B cell (primary cell): ENCODE data around the gene RPUSD3. TPM values are rescaled to one million over a fixed set of nuclear protein-coding genes. Genes with fewer than 3 reads are reported as not detected.
A peak's percentile ranks its signal among the peaks of the same experiment; 100 is the strongest.

Experiments
- ATAC-seq: fragments of 200-7000 bp; cut with Tn5 transposase; one replicate; pipeline ENCODE4 v1.10.0; 2021; ENCODE audit warnings: low read depth, mild to moderate bottlenecking, moderate number of reproducible peaks, moderate library complexity
- CTCF ChIA-PET: fragments of 350-600 bp; sonication (Branson Sonifier 250); formaldehyde crosslinking; loops from one replicate; lab custom pipeline; 2021; ENCODE audit warnings: antibody characterized with exemption, inconsistent platforms; lab: Charles Lee
- POLR2A ChIA-PET: fragments of 350-600 bp; sonication (Branson Sonifier 250); formaldehyde crosslinking; loops from one replicate; lab custom pipeline; 2021; ENCODE audit warnings: antibody characterized with exemption; lab: Charles Lee
- DNase-seq: peaks from one replicate; pipeline ENCODE4 v3.0.0; 2013
- H2AFZ ChIP-seq: 2 replicates; pipeline ENCODE4 v1.6.1; 2012; ENCODE audit warnings: mild to moderate bottlenecking, low read depth, low read length; ENCODE audit not compliant: insufficient read depth, poor library complexity, severe bottlenecking
- H3K27ac ChIP-seq, 2 donors: 1 replicate in 1 of 2; 2 replicates in 1 of 2; pipeline ENCODE4 v1.5.1; 2012 to 2013; ENCODE audit warnings: low read length in 2 of 2, mild to moderate bottlenecking in 2 of 2, moderate library complexity in 1 of 2
- H3K27me3 ChIP-seq, 4 experiments: fragments of 200-600 bp in 1 of 4; sonication (generic) in 1 of 4; replicated peaks in 1 of 4; 1 replicate in 2 of 4; 2 replicates in 2 of 4; pipeline versions ENCODE4 v1.6.1 to v1.7.0; 2013 to 2016; ENCODE audit warnings: low read length in 3 of 4, mild to moderate bottlenecking in 2 of 4, mixed read lengths in 1 of 4, moderate library complexity in 1 of 4; ENCODE audit not compliant: insufficient read depth in 4 of 4, control insufficient read depth in 3 of 4; ENCODE audit errors: control extremely low read depth in 1 of 4
- H3K36me3 ChIP-seq, 2 experiments: replicated peaks in 1 of 2; 1 replicate in 1 of 2; 2 replicates in 1 of 2; pipeline versions ENCODE4 v1.6.1 to v1.7.1; 2013; ENCODE audit warnings: low read length in 1 of 2; ENCODE audit not compliant: insufficient read depth in 2 of 2, control insufficient read depth in 1 of 2; ENCODE audit errors: control extremely low read depth in 1 of 2, extremely low read depth in 1 of 2
- H3K4me1 ChIP-seq, 2 donors: fragments of 200-600 bp in 1 of 2; sonication (generic) in 1 of 2; 1 replicate in 1 of 2; 2 replicates in 1 of 2; pipeline versions ENCODE4 v1.5.1 to v1.6.1; 2013 to 2017; ENCODE audit warnings: low read length in 2 of 2; ENCODE audit not compliant: control insufficient read depth in 2 of 2, insufficient read depth in 2 of 2
- H3K4me2 ChIP-seq: replicated peaks from 2 replicates; pipeline ENCODE3; 2012; ENCODE audit warnings: mild to moderate bottlenecking, low read depth, low read length; ENCODE audit not compliant: poor library complexity, severe bottlenecking
- H3K4me3 ChIP-seq, 5 experiments: fragments of 200-600 bp in 1 of 5; sonication (generic) in 1 of 5; 1 replicate in 3 of 5; 2 replicates in 2 of 5; pipeline versions ENCODE4 v1.5.1 to v1.7.0; 2011 to 2016; ENCODE audit warnings: low read length in 4 of 5, mild to moderate bottlenecking in 4 of 5, low read depth in 2 of 5, control low read depth in 1 of 5, moderate library complexity in 1 of 5; ENCODE audit not compliant: insufficient read depth in 1 of 5; ENCODE audit errors: control extremely low read depth in 1 of 5, extremely low read depth in 1 of 5
- H3K79me2 ChIP-seq: fragments of 200-600 bp; sonication (generic); one replicate; pipeline ENCODE4 v1.6.0; 2016; ENCODE audit warnings: low read length; ENCODE audit not compliant: control insufficient read depth, insufficient read depth
- H3K9ac ChIP-seq: fragments of 200-600 bp; sonication (generic); 2 replicates; pipeline ENCODE4 v1.6.1; 2017; ENCODE audit warnings: mild to moderate bottlenecking, low read length, moderate library complexity
- H3K9me3 ChIP-seq, 3 donors: one replicate each; pipeline versions ENCODE4 v1.6.1 to v1.7.1; 2013; ENCODE audit warnings: low read length in 2 of 3; ENCODE audit not compliant: control insufficient read depth in 2 of 3, insufficient read depth in 1 of 3; ENCODE audit errors: control extremely low read depth in 1 of 3
- H4K20me1 ChIP-seq: 2 replicates; pipeline ENCODE4 v1.6.0; 2012; ENCODE audit warnings: mild to moderate bottlenecking, low read length; ENCODE audit not compliant: insufficient read depth, control insufficient read depth, poor library complexity, severe bottlenecking
- H3K27ac Mint-ChIP-seq: one replicate; pipeline ENCODE4 v1.8.0; 2021; ENCODE audit warnings: mixed read lengths
- H3K27me3 Mint-ChIP-seq: one replicate; pipeline ENCODE4 v1.8.0; 2021; ENCODE audit warnings: mixed read lengths
- H3K4me1 Mint-ChIP-seq: one replicate; pipeline ENCODE4 v1.8.0; 2021; ENCODE audit warnings: mixed read lengths
- H3K4me3 Mint-ChIP-seq: one replicate; pipeline ENCODE4 v1.8.0; 2021; ENCODE audit warnings: mixed read lengths
- H3K9me3 Mint-ChIP-seq: one replicate; pipeline ENCODE4 v1.8.0; 2022; ENCODE audit warnings: mixed read lengths; ENCODE audit not compliant: insufficient read depth
- EZH2 ChIP-seq: IDR thresholded peaks from 2 replicates; pipeline ENCODE4 v1.6.1; 2012; ENCODE audit warnings: borderline replicate concordance, low read depth, mild to moderate bottlenecking, moderate library complexity, low read length; ENCODE audit not compliant: insufficient read depth, poor library complexity, severe bottlenecking
- WGBS: methylation state at CpG from one replicate; pipeline ENCODE4 v1.1.5; 2013; ENCODE audit warnings: missing lambda C conversion rate; ENCODE audit not compliant: insufficient coverage; 5-methylcytosine and 5-hydroxymethylcytosine counted together
- intact Hi-C: fragments of 100-400 bp; cut with micrococcal nuclease; formaldehyde crosslinking; loops from one replicate; pipeline ENCODE4 v1.10.0; 2022
- polyA plus RNA-seq: library from polyadenylated mRNA; depleted of rRNA; stranded (reverse); fragments of >200 nt; gene quantifications from 2 replicates; pipeline ENCODE4 v1.2.3, GENCODE V29; 2012
- total RNA-seq, 2 donors: library from RNA; stranded (reverse); fragments of 120-200 nt in 1 of 2; gene quantifications; 1 replicate in 1 of 2; 2 replicates in 1 of 2; pipeline versions ENCODE4 v1.2.3 to v1.2.4, GENCODE V29; 2013 to 2022
- TF ChIP-seq, protein P1 (sequence below): fragments of 200-600 bp; IDR thresholded peaks from one replicate; pipeline ENCODE4 v1.8.0; 2022; ENCODE audit warnings: antibody characterized with exemption, mild to moderate bottlenecking

The RPUSD3 gene
- total and polyA plus RNA-seq, 2 donors (not counting 1 experiment from before 2014, with no cell fraction given), result 57.0 to 60.7 TPM

- Histone ChIP-seq H3K36me3 (no peaks in the 10 kb centered on the region), H3K4me2 (peak overlapping the region; percentile 68), H3K9me3 (no peaks in the 10 kb centered on the region), H2AFZ (peak overlapping the region; percentile 65), H3K4me3 (peak overlapping the region in 2 of 5 experiments; percentile 17 to 36), H4K20me1 (no peaks in the 10 kb centered on the region), H3K27me3 (peaks cover 0 to 22% (median 6%) of the 10 kb centered on the region in 4 experiments), H3K4me1 (peaks cover 6 to 8% of the 10 kb centered on the region in 2 donors), H3K27ac (no peak overlapping the region), H3K9ac (peak overlapping the region; percentile 32), H3K79me2 (no peaks in the 10 kb centered on the region)
- H3K9me3 Mint-ChIP-seq, result no peaks in the 10 kb centered on the region
- TF ChIP-seq, protein P1, sequence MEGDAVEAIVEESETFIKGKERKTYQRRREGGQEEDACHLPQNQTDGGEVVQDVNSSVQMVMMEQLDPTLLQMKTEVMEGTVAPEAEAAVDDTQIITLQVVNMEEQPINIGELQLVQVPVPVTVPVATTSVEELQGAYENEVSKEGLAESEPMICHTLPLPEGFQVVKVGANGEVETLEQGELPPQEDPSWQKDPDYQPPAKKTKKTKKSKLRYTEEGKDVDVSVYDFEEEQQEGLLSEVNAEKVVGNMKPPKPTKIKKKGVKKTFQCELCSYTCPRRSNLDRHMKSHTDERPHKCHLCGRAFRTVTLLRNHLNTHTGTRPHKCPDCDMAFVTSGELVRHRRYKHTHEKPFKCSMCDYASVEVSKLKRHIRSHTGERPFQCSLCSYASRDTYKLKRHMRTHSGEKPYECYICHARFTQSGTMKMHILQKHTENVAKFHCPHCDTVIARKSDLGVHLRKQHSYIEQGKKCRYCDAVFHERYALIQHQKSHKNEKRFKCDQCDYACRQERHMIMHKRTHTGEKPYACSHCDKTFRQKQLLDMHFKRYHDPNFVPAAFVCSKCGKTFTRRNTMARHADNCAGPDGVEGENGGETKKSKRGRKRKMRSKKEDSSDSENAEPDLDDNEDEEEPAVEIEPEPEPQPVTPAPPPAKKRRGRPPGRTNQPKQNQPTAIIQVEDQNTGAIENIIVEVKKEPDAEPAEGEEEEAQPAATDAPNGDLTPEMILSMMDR, result no peak
- no peak for TF ChIP-seq EZH2
- ATAC-seq (peak; percentile 75), DNase-seq (peak; percentile 57)
- intact Hi-C loops, result no loop called here
- WGBS, result 17% methylated on average over 44 of the region's 45 CpGs
- H3K27me3 Mint-ChIP-seq, result peaks cover 5% of the 10 kb centered on the region
- H3K4me1 Mint-ChIP-seq, result no peaks in the 10 kb centered on the region
- no peak overlapping the region for H3K27ac Mint-ChIP-seq
- peak overlapping the region; percentile 39 for H3K4me3 Mint-ChIP-seq
- ChIA-PET POLR2A (no interaction called here), CTCF (no interaction called here)
These were observed 18.7 kb upstream of the RPUSD3 start for GRCh38 chr3:9862391-9863057.

DNA sequence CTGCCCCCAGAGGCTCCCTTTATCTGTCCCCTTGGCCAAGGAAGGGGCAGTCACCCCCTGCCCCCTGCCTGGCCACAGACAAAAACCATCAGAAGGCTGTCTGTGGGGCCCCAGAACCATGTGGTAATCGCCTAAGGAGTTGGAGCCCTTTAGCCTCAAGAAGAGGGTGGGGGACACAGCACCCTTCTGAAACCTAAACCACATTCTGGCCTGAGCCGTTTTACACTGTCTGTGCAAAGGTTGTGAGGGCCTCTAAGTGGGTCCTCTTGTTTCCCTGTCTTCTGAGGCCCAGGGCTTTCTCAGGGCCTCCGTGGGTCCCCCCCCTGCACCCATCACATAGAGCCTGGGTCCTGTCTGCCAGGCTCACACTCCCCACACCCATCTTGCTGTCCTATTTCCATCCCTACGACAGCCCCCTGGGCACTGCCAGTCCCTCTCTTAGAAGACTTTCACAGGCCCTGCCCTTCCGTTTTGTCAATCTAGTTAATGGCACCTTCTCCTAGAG, 17.9 kb upstream of the RPUSD3 start:
- no peaks in the 10 kb centered on the region for H4K20me1 ChIP-seq
- TF ChIP-seq, protein P1, result no peak
- TF ChIP-seq EZH2, result no peak
- ChIA-PET CTCF (interaction anchor here (0.6 kb wide), 2 partner anchors 23 to 122 kb away, joined by 3 read pairs; no protein-coding TSS in a partner anchor), POLR2A (no interaction called here)
- no peak for DNase-seq
- no peak overlapping the region for H3K9ac ChIP-seq
- H3K9me3 ChIP-seq, result no peaks in the 10 kb centered on the region
- no peak overlapping the region for H3K27ac Mint-ChIP-seq
- intact Hi-C loops, result no loop called here
- no peak overlapping the region for H3K4me2 ChIP-seq
- no peak overlapping the region for H3K27ac ChIP-seq
- no peak for ATAC-seq
- H3K27me3 ChIP-seq, result peaks cover 0 to 22% (median 6%) of the 10 kb centered on the region in 4 experiments
- H3K79me2 ChIP-seq, result no peaks in the 10 kb centered on the region
- WGBS, result 89% methylated on average over 5 of the region's 5 CpGs
- no peaks in the 10 kb centered on the region for H3K36me3 ChIP-seq
- H3K4me1 ChIP-seq, result peaks cover 6 to 8% of the 10 kb centered on the region in 2 donors
- H3K4me3 Mint-ChIP-seq, result peak overlapping the region; percentile 12
- H3K9me3 Mint-ChIP-seq, result no peaks in the 10 kb centered on the region
- no peak overlapping the region for H2AFZ ChIP-seq
- H3K4me1 Mint-ChIP-seq, result no peaks in the 10 kb centered on the region
- H3K27me3 Mint-ChIP-seq, result peaks cover 5% of the 10 kb centered on the region
- no peak overlapping the region for H3K4me3 ChIP-seq
